Islet of Langerhans (tissue), 1 donor: ENCODE measurements around the gene DCBLD1.

Experiments used
- FAIRE-seq: peaks from one replicate; lab custom pipeline; 2011; peaks lifted over from hg19 to GRCh38; lab: Jason Lieb, UNC

Gene DCBLD1

DNA sequence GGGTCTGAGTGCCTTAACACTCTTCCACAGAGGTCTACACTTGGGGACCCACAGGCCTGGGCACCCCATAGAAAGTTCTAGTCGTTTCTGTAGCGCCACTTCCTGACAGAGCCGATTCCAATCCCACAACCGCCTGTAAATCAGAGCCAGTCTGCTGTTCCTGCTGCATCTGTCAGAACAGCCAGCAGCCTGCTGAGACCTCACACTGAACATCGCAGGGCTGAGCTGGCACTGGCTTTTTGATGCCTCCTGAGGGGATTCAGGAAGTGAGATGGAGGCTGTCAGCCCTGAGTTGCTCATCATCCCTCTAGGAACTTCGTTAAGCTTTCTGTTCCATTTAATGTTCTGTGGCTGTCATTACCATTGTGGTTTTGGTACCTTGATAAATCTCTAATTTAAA is 48.9 kb downstream of the DCBLD1 start:
- no peak for FAIRE-seq

DNA sequence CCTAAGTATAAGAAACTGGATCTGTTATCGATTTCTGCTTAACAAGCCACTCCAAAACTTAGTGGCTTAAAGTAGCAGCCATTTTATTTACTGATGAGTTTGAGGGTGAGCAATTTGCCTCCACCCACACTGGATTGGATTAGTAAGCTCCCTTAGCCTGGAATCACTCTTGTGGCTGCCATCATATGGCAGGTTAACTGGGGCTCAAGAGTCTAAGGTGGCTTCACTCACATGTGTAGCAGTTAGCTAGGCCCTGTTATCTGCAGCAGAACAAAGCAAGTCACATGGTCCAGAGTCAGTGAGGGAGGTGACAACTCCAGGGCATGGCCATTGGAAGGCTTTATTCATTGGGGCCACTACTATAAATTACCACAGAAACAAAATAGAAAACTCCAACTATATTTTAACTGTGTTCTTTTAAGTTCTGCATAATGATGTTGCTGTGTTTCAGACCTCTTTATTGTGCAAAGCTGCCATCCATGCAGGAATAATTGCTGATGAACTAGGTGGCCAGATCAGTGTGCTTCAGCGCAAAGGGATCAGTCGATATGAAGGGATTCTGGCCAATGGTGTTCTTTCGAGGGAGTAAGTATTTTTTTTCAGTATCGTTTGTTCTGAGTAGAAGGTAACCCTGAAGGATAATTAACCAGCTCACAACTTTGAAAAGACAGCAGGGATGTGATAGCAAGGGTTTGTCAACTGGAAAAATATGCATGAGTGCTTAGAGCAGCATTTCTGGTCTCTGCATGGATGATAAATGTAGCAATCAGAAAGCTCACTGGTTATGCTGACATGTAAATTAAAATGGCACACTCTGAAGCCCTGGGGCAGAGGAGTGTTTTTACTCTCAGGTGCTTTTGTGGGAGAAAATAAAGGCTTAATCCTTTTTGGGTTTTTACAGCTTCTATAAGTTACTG is 49.6 kb downstream of the DCBLD1 start:
- FAIRE-seq = peak; percentile 89

DNA sequence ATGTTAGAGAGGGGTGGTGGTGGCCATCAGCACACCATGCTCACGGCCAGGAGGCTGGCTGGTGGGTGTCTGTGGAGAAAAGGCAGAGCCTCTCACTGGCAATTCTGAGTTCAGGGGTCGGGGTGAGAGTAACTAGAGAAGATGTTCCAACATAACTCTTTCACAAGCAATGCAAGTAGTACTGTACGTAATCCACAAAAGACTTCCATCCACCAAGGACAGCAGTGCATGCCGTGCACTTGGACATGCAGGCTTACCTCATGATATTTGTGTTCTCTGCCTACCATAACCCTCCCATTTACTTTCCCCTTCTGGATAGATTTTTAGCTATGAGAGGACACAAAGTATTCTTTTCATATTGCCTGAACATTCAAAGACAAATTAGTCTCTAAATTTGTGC is 51.3 kb downstream of the DCBLD1 start:
- no peak for FAIRE-seq

DNA sequence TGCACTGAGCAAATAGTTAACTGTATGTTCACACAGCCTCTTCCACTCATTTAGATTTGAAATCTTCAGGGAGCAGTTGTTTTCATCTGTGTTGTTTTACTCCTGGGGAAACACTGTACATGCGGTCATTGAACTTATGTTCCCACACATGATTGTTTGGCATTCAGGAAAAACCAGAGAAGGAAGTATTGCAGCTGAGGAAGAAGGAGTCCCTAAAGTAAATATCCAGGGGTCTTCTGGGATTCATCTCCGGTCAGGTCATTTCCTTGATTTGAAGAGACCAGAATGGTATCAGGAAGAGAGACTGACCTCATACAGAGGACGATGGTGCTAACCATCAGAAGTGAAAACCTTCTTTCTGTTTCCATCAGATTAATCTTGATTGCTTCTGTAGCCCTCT is 52.5 kb downstream of the DCBLD1 start:
- no peak for FAIRE-seq

DNA sequence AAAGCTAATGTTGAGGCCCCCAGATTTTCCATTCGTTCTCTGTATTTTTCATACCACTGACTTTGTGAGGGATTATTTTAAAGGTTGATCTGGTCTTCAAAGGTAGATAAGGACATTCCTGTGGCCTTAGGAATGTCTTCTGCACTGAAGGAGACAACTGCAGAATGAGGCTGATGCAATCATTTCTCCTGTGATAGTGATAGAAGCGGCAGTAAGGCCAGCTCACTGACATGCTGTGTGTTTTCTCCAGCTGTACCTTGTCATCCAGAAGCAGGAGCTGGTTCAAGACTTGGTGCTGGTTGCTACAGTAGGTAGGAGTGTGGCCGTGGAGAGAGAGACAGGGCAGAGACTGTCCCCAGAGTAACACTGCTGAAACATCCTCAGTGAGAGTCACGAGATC is 53.8 kb downstream of the DCBLD1 start:
- no peak for FAIRE-seq

DNA sequence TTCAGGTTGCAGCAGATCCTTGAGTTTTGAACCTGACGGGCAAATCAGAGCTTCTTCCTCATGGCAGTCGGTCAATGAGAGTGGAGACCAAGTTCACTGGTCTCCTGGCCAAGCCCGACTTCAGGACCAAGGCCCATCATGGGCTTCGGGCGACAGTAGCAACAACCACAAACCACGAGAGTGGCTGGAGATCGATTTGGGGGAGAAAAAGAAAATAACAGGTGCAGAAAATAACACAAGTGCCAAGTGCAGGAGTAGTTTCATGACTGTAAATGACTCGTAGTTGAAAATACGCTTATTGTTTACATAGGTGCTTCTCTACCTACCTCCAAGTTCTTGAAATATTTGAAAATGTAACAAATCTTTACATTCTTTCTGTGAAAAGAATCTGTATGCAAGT is 56.1 kb downstream of the DCBLD1 start:
- FAIRE-seq = no peak

DNA sequence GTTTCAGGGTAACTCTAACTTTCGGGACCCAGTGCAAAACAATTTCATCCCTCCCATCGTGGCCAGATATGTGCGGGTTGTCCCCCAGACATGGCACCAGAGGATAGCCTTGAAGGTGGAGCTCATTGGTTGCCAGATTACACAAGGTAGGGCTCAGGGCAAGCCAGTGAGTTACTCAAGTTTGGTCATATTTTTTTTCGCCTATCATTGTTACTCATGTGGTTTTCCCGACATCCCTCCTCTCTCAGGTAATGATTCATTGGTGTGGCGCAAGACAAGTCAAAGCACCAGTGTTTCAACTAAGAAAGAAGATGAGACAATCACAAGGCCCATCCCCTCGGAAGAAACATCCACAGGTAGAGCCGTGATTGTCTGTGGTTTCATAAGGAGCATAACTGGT is 58.2 kb downstream of the DCBLD1 start:
- no peak for FAIRE-seq

DNA sequence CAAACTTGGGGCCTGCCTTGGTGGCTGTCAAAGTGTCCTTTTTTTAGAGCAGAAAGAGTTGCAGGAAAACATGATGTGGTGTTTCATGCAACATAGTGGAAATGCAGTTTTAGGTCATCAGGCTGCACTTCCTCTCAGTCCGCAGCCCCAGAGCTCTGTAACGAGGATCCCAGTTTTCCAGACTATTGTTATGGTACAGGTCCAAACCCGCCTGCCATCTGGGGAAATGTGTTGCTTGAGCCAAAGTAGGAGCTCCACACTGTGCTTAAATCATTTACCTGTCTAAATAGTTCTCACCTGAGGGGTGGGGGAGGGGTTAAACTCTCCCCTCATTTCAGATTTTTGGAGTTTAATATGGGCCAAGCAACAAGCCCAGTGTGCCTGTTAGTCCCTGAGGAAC is 60.0 kb downstream of the DCBLD1 start:
- no peak for FAIRE-seq

DNA sequence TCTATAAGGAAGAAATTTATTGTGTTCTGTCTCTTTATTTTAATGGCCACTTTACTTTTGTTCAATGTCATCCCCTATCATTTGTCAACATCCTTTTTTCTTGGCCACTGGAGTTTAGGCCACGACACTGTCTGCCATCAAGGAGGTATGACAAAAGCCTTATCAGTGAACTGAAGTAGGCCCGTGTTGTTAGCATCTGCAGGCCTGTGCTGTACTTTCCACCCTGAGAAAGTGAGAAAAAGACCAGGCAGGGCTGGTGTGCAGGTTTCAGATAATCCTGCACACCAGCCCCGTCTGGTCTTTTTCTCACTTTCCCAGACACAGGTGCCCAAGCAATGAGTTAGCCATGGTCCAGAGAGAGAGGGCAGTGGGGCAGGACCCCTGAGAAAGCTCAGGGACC is 62.2 kb downstream of the DCBLD1 start:
- no peak for FAIRE-seq

DNA sequence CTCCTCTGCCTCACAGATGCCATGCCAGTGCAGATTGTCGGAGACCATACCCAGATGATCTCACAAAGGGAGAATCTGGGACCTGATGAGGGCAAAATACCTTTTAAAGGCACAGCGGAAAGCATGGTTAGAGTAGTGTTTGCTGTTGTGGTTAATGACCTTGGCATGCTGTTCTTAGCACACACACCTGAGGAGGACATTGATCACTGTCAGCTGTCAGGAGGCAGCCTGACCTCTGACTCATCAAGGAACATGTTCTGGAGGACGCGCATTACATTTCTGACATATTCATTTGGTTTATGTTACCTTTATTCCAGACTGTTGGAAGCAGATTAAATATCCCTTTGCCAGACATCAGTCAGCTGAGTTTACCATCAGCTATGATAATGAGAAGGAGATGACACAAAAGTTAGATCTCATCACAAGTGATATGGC is 62.7 kb downstream of the DCBLD1 start:
- no peak for FAIRE-seq

DNA sequence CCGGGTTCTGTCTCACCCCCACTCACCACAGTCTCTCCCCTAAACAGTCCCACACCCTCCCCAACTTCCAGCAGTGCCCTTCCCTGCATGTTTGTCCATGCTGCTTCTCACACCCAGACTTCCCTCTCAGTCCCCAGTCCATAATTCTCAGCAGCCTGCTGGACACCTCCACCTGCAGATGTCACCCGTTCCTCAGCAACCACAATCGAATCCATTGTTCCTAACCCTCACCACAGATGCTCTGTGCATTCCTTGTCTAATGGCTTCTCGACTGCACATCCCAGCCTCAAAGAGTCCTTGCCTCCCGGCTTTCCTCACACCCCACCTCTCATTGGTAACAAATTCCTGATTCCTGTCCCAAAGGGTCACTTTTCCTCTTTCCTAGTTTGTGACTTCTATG is 64.2 kb downstream of the DCBLD1 start:
- FAIRE-seq = peak; percentile 70

DNA sequence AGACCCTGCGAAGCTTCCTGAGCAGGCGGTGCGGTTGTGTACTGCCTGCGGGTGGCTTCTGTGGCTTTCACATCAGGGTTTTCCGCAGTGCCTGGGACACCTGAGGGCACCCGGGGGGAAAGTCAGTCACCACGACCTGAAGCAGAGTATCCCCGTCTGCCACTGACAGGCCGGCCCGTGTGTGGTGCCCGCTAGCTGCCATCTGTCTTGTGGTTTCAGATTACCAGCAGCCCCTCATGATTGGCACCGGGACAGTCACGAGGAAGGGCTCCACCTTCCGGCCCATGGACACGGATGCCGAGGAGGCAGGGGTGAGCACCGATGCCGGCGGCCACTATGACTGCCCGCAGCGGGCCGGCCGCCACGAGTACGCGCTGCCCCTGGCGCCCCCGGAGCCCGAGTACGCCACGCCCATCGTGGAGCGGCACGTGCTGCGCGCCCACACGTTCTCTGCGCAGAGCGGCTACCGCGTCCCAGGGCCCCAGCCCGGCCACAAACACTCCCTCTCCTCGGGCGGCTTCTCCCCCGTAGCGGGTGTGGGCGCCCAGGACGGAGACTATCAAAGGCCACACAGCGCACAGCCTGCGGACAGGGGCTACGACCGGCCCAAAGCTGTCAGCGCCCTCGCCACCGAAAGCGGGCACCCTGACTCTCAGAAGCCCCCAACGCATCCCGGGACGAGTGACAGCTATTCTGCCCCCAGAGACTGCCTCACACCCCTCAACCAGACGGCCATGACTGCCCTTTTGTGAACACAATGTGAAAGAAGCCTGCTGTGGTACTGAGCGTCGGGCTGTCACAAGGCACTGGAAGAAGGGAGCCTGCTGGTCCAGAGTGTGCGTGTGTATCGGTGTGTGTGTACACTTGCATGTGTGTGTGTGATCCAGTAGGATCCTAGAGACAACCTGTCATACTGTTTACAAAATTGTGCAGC is 65.5 kb downstream of the DCBLD1 start:
- no peak for FAIRE-seq

DNA sequence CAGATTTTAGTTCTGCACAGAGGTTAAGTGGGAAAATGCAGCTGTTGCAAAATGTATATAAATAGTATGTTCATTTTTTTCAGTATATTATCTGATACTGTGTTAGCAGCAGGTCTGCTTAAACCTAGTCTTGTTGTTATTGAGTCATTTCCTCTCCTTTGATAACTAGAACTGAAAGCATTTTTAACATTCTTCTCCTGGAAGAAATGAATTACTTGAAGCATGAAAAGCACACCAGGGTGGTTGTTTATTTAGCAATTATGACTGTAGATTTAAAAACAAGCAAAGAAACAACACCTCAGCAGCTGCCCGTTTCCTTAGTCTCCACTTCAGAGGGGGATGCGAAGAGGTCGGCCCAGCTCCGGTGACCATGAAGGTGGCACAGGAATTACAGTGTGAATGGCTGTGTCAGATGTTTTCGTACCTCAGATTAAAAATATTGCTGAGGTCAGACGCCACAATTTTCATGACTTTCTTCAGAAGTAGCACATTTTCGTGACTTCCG is 66.4 kb downstream of the DCBLD1 start:
- FAIRE-seq = no peak

DNA sequence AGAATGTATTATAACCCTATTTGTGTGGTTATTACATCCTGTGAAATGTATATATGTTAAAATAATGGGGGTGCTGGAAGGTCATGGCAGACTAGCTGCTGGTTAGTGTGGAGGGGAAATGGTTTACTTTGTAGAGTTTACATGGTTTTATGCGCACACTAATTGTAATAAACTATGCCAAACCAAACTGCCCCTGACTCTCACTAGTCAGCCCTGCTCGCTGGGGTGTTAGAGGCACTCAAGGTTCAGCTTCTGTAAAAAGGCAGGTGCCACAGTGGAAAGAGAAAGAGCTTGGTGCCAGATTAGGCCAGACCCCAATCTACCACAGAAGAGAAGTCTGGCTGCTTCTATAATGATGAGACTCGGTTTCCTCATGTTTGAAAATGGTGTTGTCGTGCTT is 67.1 kb downstream of the DCBLD1 start:
- no peak for FAIRE-seq

DNA sequence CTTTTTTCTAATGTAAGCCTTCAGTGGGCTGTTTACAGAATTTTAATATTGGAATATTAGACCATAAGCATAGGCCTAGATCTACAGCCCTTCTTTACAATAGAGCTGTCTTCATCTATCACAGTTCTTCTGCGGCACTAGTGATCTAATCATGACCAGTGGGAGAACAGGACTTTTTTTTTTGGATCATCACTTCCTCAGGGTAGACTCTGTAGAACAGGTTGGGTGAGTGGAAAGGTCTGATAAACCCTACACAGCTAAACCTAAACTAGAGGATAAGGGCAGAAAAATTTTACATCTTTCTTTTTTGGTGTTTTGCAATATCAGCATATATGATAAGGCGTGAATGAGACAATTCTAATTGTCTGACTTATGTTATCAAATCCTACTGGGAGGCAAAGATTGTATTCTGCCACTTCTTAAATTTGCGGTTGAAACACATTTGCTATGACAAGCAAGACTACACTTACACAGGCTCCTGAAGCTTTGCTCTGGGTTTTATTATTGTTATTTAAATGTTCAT is 67.7 kb downstream of the DCBLD1 start:
- FAIRE-seq = no peak

DNA sequence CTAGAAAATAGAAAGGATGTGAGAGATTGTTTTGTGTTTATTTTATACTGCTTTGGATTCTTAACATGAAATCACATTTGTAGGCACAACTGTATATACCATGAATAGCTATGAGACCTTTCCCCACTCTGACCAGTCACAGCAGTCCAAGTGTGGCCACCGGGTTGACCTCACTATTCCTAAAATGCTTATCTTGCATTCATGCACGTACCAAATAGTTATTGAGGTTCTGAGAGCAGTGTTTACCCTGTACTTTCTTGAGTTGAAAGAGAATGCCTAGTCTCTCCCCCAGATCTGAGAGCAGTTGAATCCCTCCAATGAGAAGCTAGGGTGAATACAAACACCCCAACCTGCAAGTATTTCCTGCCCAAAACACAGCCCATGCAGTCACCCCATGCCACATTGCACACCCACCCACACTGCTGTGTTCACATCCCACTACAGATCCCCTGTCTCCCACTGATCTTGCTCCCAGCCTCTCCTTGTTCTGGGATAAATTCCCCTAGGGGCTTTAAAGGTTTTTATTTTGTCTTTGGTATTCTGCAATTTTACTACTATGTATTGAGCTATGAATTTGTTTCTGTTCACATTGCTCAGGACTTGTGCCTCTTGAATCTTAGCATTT is 68.3 kb downstream of the DCBLD1 start:
- FAIRE-seq = no peak

DNA sequence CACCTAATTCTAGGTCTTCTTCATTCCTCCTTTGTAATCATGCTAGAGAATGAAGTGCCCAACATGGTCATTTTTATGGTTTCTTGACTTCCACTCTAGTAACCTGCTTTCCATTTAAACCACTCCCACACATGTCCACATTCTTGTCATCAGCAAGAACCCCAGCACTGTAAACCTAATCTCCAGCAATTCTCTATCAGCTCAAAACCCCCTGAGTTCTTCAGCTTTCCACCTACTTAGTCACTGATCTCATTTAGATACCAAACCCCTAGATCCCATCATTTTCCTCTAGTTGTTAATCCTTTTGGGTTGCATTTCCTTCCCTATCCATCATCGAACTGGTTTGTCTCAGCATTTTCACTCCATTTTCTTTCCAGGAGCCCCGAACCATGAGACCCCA is 70.1 kb downstream of the DCBLD1 start:
- no peak for FAIRE-seq

DNA sequence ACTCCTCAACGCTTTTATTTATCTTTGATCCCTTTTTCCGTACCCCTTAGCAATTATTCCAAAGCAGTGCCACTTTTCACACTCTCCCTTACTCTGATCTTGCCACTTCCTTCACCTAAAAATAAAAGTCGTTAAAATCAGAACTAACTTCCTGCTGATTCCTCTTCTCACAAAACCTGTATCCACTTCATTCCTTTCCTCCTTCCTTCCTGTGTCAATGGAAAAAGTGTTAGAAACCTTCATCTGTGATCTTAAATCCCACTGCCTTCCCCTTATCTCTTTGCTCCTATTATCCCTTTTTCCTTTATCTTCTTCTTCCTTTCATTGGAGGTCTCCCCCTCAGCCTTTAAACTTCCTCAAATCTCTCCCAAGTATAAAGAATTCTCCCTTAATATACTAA is 70.7 kb downstream of the DCBLD1 start:
- no peak for FAIRE-seq

DNA sequence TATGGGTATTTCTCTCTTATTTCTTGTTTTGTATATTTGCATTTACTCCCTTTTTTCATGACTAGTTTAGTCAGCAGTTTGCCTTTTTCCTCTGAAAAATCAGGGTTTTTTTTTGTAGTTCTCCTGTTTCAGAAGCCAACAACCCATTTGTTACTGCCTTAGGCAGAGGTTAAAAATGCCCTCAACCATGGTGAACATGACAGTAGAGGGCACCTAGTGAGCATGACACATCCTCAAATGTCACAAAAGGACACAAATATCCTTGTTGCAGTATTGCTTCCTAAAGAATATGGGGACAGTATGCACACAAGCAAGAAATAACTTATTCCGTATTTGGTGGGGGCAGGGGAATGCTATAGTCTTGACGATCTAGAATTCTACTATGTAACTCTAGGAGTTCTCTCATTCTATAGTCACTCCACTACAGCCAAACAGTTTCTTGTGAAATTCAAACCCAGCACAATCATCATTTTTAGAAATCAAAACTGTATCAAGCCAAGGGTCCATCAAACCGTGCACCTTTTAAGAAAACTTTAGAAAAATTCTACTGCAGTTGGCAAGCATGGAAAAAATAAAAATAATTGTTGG is 72.9 kb downstream of the DCBLD1 start:
- FAIRE-seq = no peak

DNA sequence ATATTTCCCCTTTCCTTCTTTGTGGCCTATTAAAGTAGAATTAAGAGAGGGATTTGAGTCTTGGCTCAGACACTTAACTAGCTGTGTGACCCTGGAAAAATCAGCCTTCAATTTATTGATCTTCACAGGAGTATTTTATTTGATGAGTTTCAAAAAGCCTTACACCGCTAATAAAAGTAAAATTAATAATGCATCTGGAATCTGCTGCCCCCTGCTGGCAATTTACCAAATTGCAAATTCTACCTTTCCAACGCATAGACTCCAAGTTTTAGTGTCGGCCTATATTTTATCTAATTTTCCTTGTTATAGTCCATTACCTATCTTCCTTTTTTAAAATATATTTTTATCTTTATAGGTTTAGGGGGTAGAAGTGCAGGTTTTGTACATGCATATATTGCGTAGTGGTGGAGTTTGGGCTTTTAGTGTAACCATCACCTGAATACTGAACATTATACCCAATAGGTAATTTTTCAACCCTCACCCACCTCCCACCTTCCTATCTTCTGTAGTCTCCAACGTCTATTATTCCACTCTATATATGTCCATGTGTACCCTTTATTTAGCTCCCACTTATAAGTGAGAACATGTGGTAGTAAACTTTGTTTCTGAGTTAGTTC is 73.5 kb downstream of the DCBLD1 start:
- FAIRE-seq = peak; percentile 95

DNA sequence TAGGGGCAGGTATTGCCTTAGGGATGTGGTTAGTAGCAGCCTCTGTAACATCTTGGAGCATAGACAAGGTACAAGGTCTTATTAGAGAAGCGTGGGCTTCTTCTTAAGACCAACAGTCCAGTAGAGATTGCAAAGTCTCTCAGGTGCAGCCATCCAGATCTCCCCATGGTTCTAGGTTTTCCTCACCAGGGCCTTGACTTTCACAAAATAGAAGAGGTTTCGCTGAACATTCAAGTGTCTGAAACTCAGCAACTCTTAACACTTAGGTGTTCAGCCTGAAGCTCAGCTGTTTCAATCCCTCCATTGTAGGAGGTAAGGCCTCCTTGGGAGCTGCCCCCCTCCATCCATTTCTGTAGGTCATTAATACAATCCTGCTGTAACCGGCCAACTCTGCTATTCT is 75.5 kb downstream of the DCBLD1 start:
- no peak for FAIRE-seq
